Activated CD8-positive, alpha-beta memory T cell treated with anti-CD3 and anti-CD28 coated beads, Interleukin-2, amount 50 U/mL, for 1 hour (primary cell): ENCODE measurements around the gene CRB3.
A peak's percentile ranks its signal among the peaks of the same experiment; 100 is the strongest.

ENCODE experiments used
- DNase-seq: peaks from one replicate; pipeline ENCODE4 v3.0.0-alpha.2; 2020; ENCODE audit errors: extremely low read depth

The CRB3 gene

GRCh38 chr19:6433165-6433564, 30.9 kb upstream of the CRB3 start:
- DNase-seq, result no peak

GRCh38 chr19:6433663-6434062, 30.4 kb upstream of the CRB3 start, which contains the start of gene SLC25A41:
SLC25A41 (minus strand) TSS chr19:6433763; CDS start chr19:6433693, 70 bp downstream.
- DNase-seq, result no peak

- DNase-seq, result no peak
Measured at GRCh38 chr19:6439743-6440142, 24.3 kb upstream of the CRB3 start.

GRCh38 chr19:6440905-6441304, 23.2 kb upstream of the CRB3 start:
- no peak for DNase-seq

GRCh38 chr19:6442087-6442688, 21.9 kb upstream of the CRB3 start:
- DNase-seq, result no peak

- no peak for DNase-seq
Measured at GRCh38 chr19:6443986-6444385, 20.1 kb upstream of the CRB3 start.

GRCh38 chr19:6446452-6446851, 17.6 kb upstream of the CRB3 start:
- no peak for DNase-seq

GRCh38 chr19:6448045-6448444, 16.0 kb upstream of the CRB3 start:
- DNase-seq, result no peak

GRCh38 chr19:6450166-6450565, 13.9 kb upstream of the CRB3 start:
- no peak for DNase-seq

- DNase-seq, result no peak
Measured at GRCh38 chr19:6451583-6452222, 12.4 kb upstream of the CRB3 start.

- no peak for DNase-seq
Measured at GRCh38 chr19:6452223-6452614, 11.9 kb upstream of the CRB3 start.

GRCh38 chr19:6452899-6453298, 11.2 kb upstream of the CRB3 start:
- DNase-seq, result no peak

- DNase-seq, result no peak
Measured at GRCh38 chr19:6453951-6454565, 10.0 kb upstream of the CRB3 start.

GRCh38 chr19:6455924-6456323, 8.1 kb upstream of the CRB3 start:
- DNase-seq, result no peak

GRCh38 chr19:6457958-6458694, 5.9 kb upstream of the CRB3 start:
- DNase-seq, result no peak

GRCh38 chr19:6458695-6459261, 5.3 kb upstream of the CRB3 start:
- DNase-seq, result no peak

- no peak for DNase-seq
Measured at GRCh38 chr19:6459262-6460098, 4.6 kb upstream of the CRB3 start, which contains the start of gene SLC25A23. SLC25A23 (minus strand) TSS chr19:6459792; CDS start chr19:6459628, 164 bp downstream.

- DNase-seq, result peak; percentile 91
Measured at GRCh38 chr19:6460099-6460884, 3.8 kb upstream of the CRB3 start.

GRCh38 chr19:6465006-6465405, 935 bp downstream of the CRB3 start:
- no peak for DNase-seq

GRCh38 chr19:6465663-6466062, 1.6 kb downstream of the CRB3 start:
- no peak for DNase-seq
